ENCODE results near the gene CSF3R. TPM values are rescaled to one million over a fixed set of nuclear protein-coding genes. Genes with fewer than 3 reads are reported as not detected.

Gene CSF3R
- 10 to 100 TPM in 1 of 2 donors, 1 to 10 TPM in 1; 3.9 to 17.0 TPM for total RNA-seq

DNA sequence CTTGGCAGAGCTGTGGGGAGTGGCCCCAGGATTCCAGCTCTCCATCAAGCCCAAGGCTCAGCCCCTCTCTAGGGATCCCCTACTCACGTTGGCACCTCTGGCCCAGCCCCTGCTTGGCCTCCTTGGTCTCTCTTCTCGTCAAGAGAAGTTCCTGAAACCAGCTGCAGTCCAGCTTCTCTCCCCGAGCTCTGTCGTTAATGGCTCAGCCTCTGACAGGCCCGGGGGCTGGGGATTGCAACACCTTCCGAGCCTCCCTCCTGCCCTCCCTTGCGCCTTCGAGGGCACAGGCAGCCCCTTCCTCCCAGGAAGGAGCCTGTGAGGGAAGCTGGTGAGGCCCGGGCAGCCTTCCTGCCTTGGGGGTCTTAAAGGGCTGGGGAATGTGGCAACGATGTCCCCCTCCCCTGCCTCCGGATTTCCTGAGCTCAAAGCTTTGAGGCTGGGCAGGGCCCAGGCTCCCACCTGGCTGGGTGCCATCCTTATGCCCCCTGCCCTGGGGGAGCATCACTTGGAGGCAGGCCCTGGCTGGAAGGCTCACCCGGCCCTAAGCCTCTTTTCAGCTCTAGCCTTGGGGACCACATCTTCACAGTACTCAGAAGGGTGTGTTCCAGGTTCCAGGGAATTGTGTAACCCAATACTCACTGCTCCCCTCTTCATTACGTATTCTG lies at the start of gene CSF3R:
Gene CSF3R (minus strand): TSS at position 190 of the 665 bp plus-strand sequence. CDS start 3,417 bp downstream, outside the sequence.
- no peak for DNase-seq (ENCODE audit: low spot score)
- H3K4me3 ChIP-seq = no peak within 1 kb of the TSS
- no peaks in the 10 kb centered on the region for H3K9me3 ChIP-seq
- H3K27ac ChIP-seq = no peak within 1 kb of the TSS
- no peaks in the 10 kb centered on the region for H3K4me1 ChIP-seq (replicated peaks)
- no peak for TF ChIP-seq POLR2A (IDR thresholded peaks at IDR 0.05)
- intact Hi-C loops (cut with DNase I) = no loop called here
- WGBS = 51% methylated on average over 11 of the region's 13 CpGs
- H3K36me3 ChIP-seq = no peaks in the 10 kb centered on the region
- no peaks in the 10 kb centered on the region for H3K27me3 ChIP-seq (replicated peaks; ENCODE audit: insufficient read depth)

DNA sequence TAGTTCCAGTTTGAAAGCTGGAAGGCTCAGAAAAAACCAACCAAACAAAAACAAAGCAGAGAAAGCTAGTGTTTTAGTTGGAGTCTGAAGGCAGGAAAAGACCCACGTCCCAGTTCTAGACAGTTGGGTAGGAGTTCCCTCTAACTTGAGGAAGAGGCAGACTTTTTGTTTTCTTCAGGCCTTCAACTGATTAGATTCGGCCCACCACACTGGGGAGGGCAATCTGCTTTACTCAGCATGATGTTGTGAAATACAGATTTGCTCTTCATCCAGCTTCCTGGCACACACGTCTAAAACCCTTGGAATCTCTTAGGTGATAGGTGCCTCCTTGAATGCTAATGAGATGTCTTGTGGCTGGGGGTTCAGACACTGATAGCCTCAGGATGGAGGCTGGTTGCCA lies 49.1 kb upstream of the CSF3R start:
- TF ChIP-seq, protein P1, sequence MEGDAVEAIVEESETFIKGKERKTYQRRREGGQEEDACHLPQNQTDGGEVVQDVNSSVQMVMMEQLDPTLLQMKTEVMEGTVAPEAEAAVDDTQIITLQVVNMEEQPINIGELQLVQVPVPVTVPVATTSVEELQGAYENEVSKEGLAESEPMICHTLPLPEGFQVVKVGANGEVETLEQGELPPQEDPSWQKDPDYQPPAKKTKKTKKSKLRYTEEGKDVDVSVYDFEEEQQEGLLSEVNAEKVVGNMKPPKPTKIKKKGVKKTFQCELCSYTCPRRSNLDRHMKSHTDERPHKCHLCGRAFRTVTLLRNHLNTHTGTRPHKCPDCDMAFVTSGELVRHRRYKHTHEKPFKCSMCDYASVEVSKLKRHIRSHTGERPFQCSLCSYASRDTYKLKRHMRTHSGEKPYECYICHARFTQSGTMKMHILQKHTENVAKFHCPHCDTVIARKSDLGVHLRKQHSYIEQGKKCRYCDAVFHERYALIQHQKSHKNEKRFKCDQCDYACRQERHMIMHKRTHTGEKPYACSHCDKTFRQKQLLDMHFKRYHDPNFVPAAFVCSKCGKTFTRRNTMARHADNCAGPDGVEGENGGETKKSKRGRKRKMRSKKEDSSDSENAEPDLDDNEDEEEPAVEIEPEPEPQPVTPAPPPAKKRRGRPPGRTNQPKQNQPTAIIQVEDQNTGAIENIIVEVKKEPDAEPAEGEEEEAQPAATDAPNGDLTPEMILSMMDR (IDR thresholded peaks at IDR 0.05) = no peak
- no peak for TF ChIP-seq POLR2A (IDR thresholded peaks at IDR 0.05)
- TF ChIP-seq POLR2AphosphoS5 (IDR thresholded peaks at IDR 0.05) = no peak
- Histone ChIP-seq H3K36me3 (no peaks in the 10 kb centered on the region), H3K27ac (no peak overlapping the region), H3K27me3 (replicated peaks; ENCODE audit: insufficient read depth) (peaks cover 7% of the 10 kb centered on the region), H3K9me3 (no peaks in the 10 kb centered on the region), H3K4me1 (replicated peaks) (no peaks in the 10 kb centered on the region), H3K4me3 (no peak overlapping the region)
- intact Hi-C loops (cut with DNase I) = no loop called here
- DNase-seq (ENCODE audit: low spot score) = no peak
- 68% methylated on average over 3 of the region's 3 CpGs for whole genome bisulfite sequencing

DNA sequence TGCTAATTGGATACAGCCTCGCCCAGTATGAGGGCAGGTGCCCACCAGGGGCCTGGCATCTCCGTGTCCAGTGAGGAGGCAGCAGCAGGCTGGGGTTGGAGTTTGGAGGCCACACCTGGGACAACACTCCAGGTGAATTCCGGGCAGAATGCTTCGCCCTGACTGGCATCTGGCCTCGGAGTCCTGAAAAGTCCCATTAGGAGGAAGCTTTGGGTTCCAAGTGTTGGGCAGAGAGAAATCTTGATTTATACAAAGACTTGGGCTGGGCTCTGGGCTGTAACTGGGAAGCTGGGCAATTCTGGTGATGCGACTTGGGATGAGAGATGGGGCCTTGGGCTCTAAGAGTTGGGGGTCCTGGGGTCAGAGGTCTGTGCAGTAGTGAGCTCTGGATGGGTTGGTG lies 48.1 kb upstream of the CSF3R start:
- Histone ChIP-seq H3K36me3 (no peaks in the 10 kb centered on the region), H3K4me1 (replicated peaks) (no peaks in the 10 kb centered on the region), H3K4me3 (no peak overlapping the region), H3K27ac (no peak overlapping the region), H3K9me3 (no peaks in the 10 kb centered on the region), H3K27me3 (replicated peaks; ENCODE audit: insufficient read depth) (peaks cover 7% of the 10 kb centered on the region)
- WGBS = 79% methylated on average over 6 of the region's 6 CpGs
- TF ChIP-seq, protein P1 (IDR thresholded peaks at IDR 0.05) = no peak
- TF ChIP-seq POLR2AphosphoS5 (IDR thresholded peaks at IDR 0.05) = no peak
- TF ChIP-seq POLR2A (IDR thresholded peaks at IDR 0.05) = no peak
- intact Hi-C loops (cut with DNase I) = no loop called here
- DNase-seq (ENCODE audit: low spot score) = no peak

DNA sequence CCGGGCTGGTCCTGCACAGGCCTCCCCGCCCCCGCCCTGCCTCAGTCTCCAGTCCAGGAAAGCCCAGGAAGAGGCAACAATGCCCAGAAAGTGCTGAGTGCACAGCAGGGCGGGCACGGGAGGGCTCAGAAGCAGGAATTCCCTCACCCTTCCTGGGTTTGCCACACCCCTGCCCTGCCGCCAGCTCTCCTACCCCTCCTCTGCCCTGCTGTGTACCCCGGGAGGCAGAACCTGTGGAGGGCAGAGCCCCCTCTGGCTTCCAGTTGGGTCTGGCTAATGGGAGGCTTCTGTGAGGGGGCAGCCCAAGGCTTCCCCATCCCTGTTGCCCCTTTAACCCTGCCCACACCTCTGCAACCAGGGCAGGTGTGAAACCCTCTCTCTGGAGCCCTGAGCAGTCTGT lies 47.5 kb upstream of the CSF3R start:
- peaks cover 7% of the 10 kb centered on the region for H3K27me3 ChIP-seq (replicated peaks; ENCODE audit: insufficient read depth)
- intact Hi-C loops (cut with DNase I) = no loop called here
- H3K36me3 ChIP-seq = no peaks in the 10 kb centered on the region
- no peak for DNase-seq (ENCODE audit: low spot score)
- TF ChIP-seq POLR2AphosphoS5 (IDR thresholded peaks at IDR 0.05) = no peak
- TF ChIP-seq POLR2A (IDR thresholded peaks at IDR 0.05) = no peak
- TF ChIP-seq, protein P1 (IDR thresholded peaks at IDR 0.05) = no peak
- no peak overlapping the region for H3K4me3 ChIP-seq
- no peak overlapping the region for H3K27ac ChIP-seq
- 59% methylated on average over 7 of the region's 7 CpGs for WGBS
- no peaks in the 10 kb centered on the region for H3K4me1 ChIP-seq (replicated peaks)
- H3K9me3 ChIP-seq = no peaks in the 10 kb centered on the region

DNA sequence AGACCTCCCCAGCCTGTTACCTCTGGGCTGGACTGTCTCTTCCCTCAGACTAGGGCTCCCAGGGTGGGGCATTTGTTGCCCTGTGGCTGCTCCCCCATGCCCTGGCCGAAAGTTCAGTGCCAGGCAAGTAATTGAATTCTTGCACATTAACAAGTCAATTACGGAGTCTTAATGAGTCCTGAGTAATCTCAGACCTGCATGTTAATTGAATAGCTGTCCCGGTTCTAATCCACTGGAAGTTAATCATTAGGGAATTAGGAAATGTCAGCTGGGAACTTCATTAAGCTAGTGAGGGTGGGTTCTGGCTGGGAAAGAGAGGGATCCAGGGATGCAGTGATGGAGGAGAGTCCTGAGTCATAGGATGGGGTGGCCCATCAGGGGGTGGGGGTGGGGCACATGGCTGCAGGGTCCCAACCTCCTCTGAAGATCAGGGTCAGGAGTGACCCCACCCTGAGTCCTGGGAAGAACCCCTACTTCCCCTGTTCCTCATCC lies 47.1 kb upstream of the CSF3R start:
- DNase-seq (ENCODE audit: low spot score) = no peak
- no peak overlapping the region for H3K27ac ChIP-seq
- TF ChIP-seq POLR2A (IDR thresholded peaks at IDR 0.05) (no peak), POLR2AphosphoS5 (IDR thresholded peaks at IDR 0.05) (no peak)
- TF ChIP-seq, protein P1 (IDR thresholded peaks at IDR 0.05) = no peak
- H3K4me1 ChIP-seq (replicated peaks) = no peaks in the 10 kb centered on the region
- 45% methylated on average over 3 of the region's 3 CpGs for WGBS
- H3K36me3 ChIP-seq = no peaks in the 10 kb centered on the region
- H3K9me3 ChIP-seq = no peaks in the 10 kb centered on the region
- no peak overlapping the region for H3K4me3 ChIP-seq
- H3K27me3 ChIP-seq (replicated peaks; ENCODE audit: insufficient read depth) = peaks cover 7% of the 10 kb centered on the region
- intact Hi-C loops (cut with DNase I) = no loop called here

All from prostate gland (tissue), 2 donors.